Right renal cortex interstitium (tissue), 3 donors: ENCODE measurements around the gene MFGE8. TPM values are rescaled to one million over a fixed set of nuclear protein-coding genes. Genes with fewer than 3 reads are reported as not detected.
"Not testable (repeated sequence)": the region's sequence is repeated elsewhere in the genome, so short reads cannot be mapped to it uniquely, and the experiment has no call there.

ENCODE experiments used
- DNase-seq, 3 donors: peaks; one replicate each; pipeline ENCODE4 v3.0.0-alpha.2; 2013; ENCODE audit warnings: low read depth in 3 of 3, low spot score in 2 of 3
- polyA plus RNA-seq, 3 donors: library from polyadenylated mRNA; unstranded; fragments of 120-200 nt; gene quantifications; one replicate each; pipeline ENCODE4 v1.2.1, GENCODE V29; 2013; ENCODE audit not compliant: insufficient read length in 3 of 3

The MFGE8 gene
- 10 to 100 TPM; 72.0 to 96.5 (median 91.2) TPM for polyA plus RNA-seq

- DNase-seq = no peak
These were observed at the start of gene MFGE8 for GRCh38 chr15:88913017-88913849. MFGE8 (minus strand) TSS chr15:88913379; CDS start chr15:88913319, 60 bp downstream.

- no peak for DNase-seq
These were observed 46.3 kb upstream of the MFGE8 start for GRCh38 chr15:88959445-88959844.

GRCh38 chr15:88956906-88957305 is 43.7 kb upstream of the MFGE8 start:
- DNase-seq = no peak

- DNase-seq = no peak
These were observed 43.1 kb upstream of the MFGE8 start for GRCh38 chr15:88956263-88956662.

- DNase-seq = no peak
These were observed 41.5 kb upstream of the MFGE8 start for GRCh38 chr15:88954431-88955277.

GRCh38 chr15:88950600-88951160 is 37.5 kb upstream of the MFGE8 start:
- DNase-seq = no peak

GRCh38 chr15:88949734-88950400 is 36.7 kb upstream of the MFGE8 start:
- no peak for DNase-seq

GRCh38 chr15:88940110-88940675 is 27.0 kb upstream of the MFGE8 start:
- no peak for DNase-seq

- no peak for DNase-seq
These were observed 26.3 kb upstream of the MFGE8 start for GRCh38 chr15:88939486-88939806.

GRCh38 chr15:88938802-88939485 is 25.8 kb upstream of the MFGE8 start:
- no peak for DNase-seq

- DNase-seq = not testable (repeated sequence)
These were observed 21.3 kb upstream of the MFGE8 start for GRCh38 chr15:88934449-88934848.

- DNase-seq = no peak
These were observed 19.7 kb upstream of the MFGE8 start for GRCh38 chr15:88932875-88933330.

GRCh38 chr15:88932271-88932874 is 19.2 kb upstream of the MFGE8 start:
- no peak for DNase-seq

GRCh38 chr15:88930579-88930978 is 17.4 kb upstream of the MFGE8 start:
- DNase-seq = no peak

GRCh38 chr15:88929358-88930098 is 16.3 kb upstream of the MFGE8 start:
- DNase-seq = not testable (repeated sequence)

- DNase-seq = not testable (repeated sequence)
These were observed 15.0 kb upstream of the MFGE8 start for GRCh38 chr15:88928192-88928591.

GRCh38 chr15:88925648-88926047 is 12.5 kb upstream of the MFGE8 start:
- not testable (repeated sequence) for DNase-seq

GRCh38 chr15:88920892-88921435 is 7.8 kb upstream of the MFGE8 start:
- not testable (repeated sequence) for DNase-seq
